Right cardiac atrium (tissue), 5 donors: Measurements from ENCODE around the gene SLC38A3. TPM values are rescaled to one million over a fixed set of nuclear protein-coding genes. Genes with fewer than 3 reads are reported as not detected.
"Not testable (repeated sequence)": the region's sequence is repeated elsewhere in the genome, so short reads cannot be mapped to it uniquely, and the experiment has no call there.

Experiments
- ATAC-seq, 2 donors: fragments of 200-7000 bp; cut with Tn5 transposase; one replicate each; pipeline versions ENCODE4 v1.8.0 to v1.9.1; 2020; ENCODE audit warnings: moderate library complexity in 2 of 2, mild to moderate bottlenecking in 1 of 2
- DNase-seq, 3 donors: peaks; one replicate each; pipeline ENCODE4 v3.0.0-alpha.2; 2020
- H3K27ac ChIP-seq: one replicate; pipeline ENCODE4 v1.5.1; 2013; ENCODE audit warnings: mild to moderate bottlenecking, low read length, control low read depth, moderate library complexity
- H3K27me3 ChIP-seq: one replicate; pipeline ENCODE4 v1.6.1; 2013; ENCODE audit not compliant: control insufficient read depth, insufficient read depth
- H3K4me1 ChIP-seq: one replicate; pipeline ENCODE4 v1.6.1; 2013; ENCODE audit warnings: low read length; ENCODE audit not compliant: control insufficient read depth, insufficient read depth
- H3K4me3 ChIP-seq: one replicate; pipeline ENCODE4 v1.5.1; 2013; ENCODE audit warnings: low read length, control low read depth
- H3K9me3 ChIP-seq: one replicate; pipeline ENCODE4 v1.6.1; 2013; ENCODE audit warnings: low read length; ENCODE audit not compliant: control insufficient read depth
- WGBS: extraction: QIAGEN DNeasy Blood & Tissue Kit; methylation state at CpG from one replicate; pipeline ENCODE4 v1.1.7; 2013; 5-methylcytosine and 5-hydroxymethylcytosine counted together
- intact Hi-C, 4 donors: fragments of 100-400 bp; cut with DNase I; formaldehyde crosslinking; loops; one replicate each; pipeline versions ENCODE4 v1.11.0 to v1.14.0; 2022 to 2023
- polyA plus RNA-seq: library from polyadenylated mRNA; stranded (reverse); fragments of 200-250 nt; gene quantifications from one replicate; pipeline ENCODE4 v1.2.3, GENCODE V29; 2013
- total RNA-seq, 4 donors: library from RNA; stranded (reverse); fragmentation: NEBNext Ultra II Directional; extraction: Animal tissue kit (Norgen Biotek cat#: 25700); gene quantifications; one replicate each; pipeline ENCODE4 v1.2.1, GENCODE V29; 2021
- donor health status: healthy with polysubstance abuse.
- donor health status: DM: no; HTN: yes; CAD: no.
- donor health status: DM: no; HTN: no; CAD: no.
- donor health status: DM: no; HTN: yes; CAD: no; lungs with severe emphysema.
- donor health status: DM: yes; HTN: yes; CAD: no.

Gene SLC38A3
- total and polyA plus RNA-seq, 5 donors: 5.0 to 10.4 (median 8.7) TPM

DNA sequence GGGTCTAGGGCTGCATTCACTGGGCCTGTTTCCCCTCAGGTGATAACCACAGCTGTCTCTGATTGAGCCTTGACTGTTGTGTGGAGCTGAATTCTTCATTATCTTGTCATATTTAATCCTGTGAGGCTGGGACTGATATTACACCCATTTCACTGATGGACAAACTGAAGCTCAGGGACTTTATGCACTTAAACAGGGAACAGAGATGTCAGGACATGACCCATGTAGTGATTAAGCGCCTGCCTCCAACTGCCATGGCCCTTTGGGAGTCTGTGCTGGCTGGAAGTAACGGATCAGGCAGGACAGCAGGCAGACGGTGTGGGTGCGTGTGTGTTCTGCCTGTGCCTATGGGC, 38.4 kb downstream of the SLC38A3 start:
- Histone ChIP-seq H3K9me3 (no peaks in the 10 kb centered on the region), H3K4me3 (no peak overlapping the region), H3K4me1 (peaks cover 48% of the 10 kb centered on the region), H3K27ac (peak overlapping the region; percentile 76), H3K27me3 (no peaks in the 10 kb centered on the region)
- WGBS: 51% methylated on average over 4 of the region's 4 CpGs
- intact Hi-C loops: no loop called here
- no peak for ATAC-seq
- DNase-seq: no peak

DNA sequence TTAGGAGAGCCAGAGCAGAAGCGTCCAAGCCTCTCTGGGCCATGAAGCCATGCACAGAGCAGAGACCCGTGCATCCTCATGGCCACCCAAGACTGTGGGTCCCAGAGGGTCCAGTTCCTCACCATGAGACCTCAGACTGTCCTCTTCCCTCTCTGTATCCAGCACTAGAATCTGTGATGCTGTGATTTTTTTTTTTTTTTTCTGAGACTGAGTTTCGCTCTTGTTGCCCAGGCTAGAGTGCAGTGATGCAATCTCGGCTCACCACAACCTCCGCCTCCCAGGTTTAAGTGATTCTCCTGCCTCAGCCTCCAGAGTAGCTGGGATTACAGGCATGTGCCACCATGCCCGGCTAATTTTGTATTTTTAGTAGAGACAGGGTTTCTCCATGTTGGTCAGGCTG, 39.7 kb downstream of the SLC38A3 start:
- WGBS: 64% methylated on average over 6 of the region's 6 CpGs
- H3K27me3 ChIP-seq, intact Hi-C loops, ATAC-seq, H3K9me3 ChIP-seq, DNase-seq, H3K4me3 ChIP-seq: not testable (repeated sequence)
- Histone ChIP-seq H3K4me1 (peaks cover 57% of the 10 kb centered on the region), H3K27ac (peak overlapping the region; percentile 79)

DNA sequence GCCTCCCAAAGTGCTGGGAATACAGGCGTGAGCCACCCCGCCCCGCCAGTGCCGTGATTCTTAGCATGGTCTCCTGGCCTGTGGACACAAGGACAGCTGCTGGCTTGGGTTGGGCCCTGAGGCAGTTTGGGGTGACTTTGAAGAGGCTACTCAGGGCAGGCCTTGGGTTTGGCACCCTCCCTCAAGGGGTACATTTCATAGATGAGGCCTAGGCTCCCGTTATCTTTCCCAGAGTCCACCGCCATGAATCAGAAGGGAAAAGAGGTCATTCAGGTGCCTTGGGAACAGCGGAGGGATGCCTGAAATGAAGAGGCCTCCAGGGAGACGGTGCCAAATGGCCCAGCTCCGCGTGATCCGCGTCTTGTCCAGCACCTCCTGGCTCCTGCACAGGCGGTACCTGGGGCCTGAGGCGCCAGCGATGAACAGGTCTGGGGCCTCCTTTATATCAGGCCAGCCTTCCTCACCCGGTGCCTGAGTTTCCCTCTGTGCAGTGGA, 40.2 kb downstream of the SLC38A3 start:
- DNase-seq (peak in 1 of 3 donors; percentile 52), ATAC-seq (no peak)
- Histone ChIP-seq H3K4me1 (peaks cover 62% of the 10 kb centered on the region), H3K27ac (peak overlapping the region; percentile 42), H3K4me3 (peak overlapping the region; percentile 19), H3K27me3 (no peaks in the 10 kb centered on the region), H3K9me3 (no peaks in the 10 kb centered on the region)
- WGBS: 55% methylated on average over 16 of the region's 16 CpGs
- intact Hi-C loops: no loop called here

DNA sequence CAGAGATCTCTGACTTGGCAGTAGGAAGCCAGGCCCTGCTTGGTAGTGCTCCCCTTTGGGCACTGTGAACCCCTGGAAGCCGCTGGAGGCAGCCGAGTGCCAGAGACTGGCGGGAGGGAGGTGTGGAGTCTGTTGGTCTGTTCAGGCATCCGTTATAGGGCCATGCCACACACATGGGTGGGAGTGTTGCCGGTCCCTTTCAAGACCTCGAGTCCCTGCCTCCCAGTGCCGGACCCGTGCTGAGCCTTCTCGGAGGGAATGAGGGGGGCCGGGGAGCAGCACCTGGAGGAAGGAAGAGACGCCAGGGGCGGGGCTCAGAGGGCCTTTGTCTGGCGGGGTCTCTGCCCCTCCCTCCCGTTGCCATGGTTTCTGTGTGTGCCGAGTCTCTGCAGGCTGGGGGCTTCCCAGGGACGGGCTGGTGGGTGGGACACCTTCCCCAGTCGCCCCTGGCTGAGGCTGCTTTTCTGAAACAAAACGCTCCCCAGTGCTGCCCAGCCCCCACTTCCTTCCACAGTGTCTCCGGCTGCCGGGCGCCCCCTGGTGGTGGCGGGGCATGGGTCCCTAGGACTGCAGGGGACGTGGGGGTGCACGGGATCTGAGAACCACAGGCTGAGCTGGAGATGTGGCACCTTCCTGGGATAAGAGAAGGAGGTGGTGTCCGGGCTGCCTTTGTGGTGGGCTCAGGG, 40.9 kb downstream of the SLC38A3 start:
- no peaks in the 10 kb centered on the region for H3K27me3 ChIP-seq
- peak overlapping the region; percentile 19 for H3K4me3 ChIP-seq
- H3K9me3 ChIP-seq: no peaks in the 10 kb centered on the region
- peak overlapping the region; percentile 62 for H3K27ac ChIP-seq
- WGBS: 1% methylated on average over 25 of the region's 25 CpGs
- DNase-seq: peak; percentile 92 to 97 (median 96)
- intact Hi-C loops: loop anchor here in 1 of 4 donors (2.0 kb wide), 1 partner anchor 19 kb away; no protein-coding TSS in a partner anchor
- ATAC-seq: peak; percentile 76 to 78
- H3K4me1 ChIP-seq: peaks cover 62% of the 10 kb centered on the region

DNA sequence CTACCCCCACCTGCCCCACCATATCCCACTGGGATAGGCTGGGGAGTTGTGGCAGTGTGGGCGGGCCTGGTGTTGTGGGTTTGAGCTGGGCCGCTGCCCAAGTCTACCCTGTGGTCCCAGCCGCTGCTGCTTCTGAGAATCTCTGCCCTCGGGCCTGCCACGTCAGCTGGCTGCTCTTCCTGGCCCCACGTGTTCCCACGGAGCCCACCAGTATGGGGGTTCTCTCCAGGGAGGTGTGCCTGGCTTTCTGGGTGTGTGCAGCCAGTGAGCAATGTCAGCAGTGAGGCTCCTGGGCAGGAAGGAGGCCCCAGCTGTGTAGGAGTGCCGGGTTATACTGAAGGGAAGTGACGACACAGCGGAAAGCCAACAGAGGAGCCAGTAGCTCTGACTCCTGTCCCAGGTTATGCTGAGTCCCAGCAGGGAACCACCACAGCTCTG, 41.5 kb downstream of the SLC38A3 start:
- Histone ChIP-seq H3K27me3 (no peaks in the 10 kb centered on the region), H3K9me3 (no peaks in the 10 kb centered on the region), H3K27ac (peak overlapping the region; percentile 62), H3K4me3 (no peak overlapping the region), H3K4me1 (peaks cover 58% of the 10 kb centered on the region)
- ATAC-seq (peak; percentile 10 to 56), DNase-seq (peak; percentile 68 to 71 (median 69))
- 28% methylated on average over 10 of the region's 10 CpGs for WGBS
- intact Hi-C loops: loop anchor here in 1 of 4 donors (2.0 kb wide), 1 partner anchor 20 kb away; no protein-coding TSS in a partner anchor

DNA sequence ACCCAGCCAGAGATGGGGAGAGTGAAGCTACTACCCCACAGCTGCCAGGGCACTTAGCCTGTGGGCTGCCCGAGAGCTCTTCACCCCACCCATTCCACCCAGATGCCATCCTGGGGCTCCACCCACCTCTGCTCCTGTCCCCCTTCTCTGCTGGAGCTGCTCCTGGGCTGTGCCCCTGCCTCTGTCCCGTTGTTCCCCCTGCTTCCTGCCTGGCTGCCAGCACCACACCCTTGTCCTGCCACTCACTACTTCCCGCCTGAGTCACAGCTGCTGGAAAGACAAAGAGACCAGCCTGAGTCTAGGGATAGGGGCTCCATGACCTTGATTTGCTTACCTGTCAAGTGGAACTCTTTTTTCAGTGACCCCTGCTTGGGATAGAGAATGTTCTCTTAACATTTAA, 43.3 kb downstream of the SLC38A3 start:
- WGBS: 5% methylated on average over 3 of the region's 3 CpGs
- Histone ChIP-seq H3K4me1 (peaks cover 45% of the 10 kb centered on the region), H3K9me3 (no peaks in the 10 kb centered on the region), H3K27me3 (no peaks in the 10 kb centered on the region), H3K27ac (peak overlapping the region; percentile 88), H3K4me3 (no peak overlapping the region)
- intact Hi-C loops: no loop called here
- ATAC-seq: peak; percentile 56 to 74
- peak; percentile 77 to 88 (median 85) for DNase-seq

DNA sequence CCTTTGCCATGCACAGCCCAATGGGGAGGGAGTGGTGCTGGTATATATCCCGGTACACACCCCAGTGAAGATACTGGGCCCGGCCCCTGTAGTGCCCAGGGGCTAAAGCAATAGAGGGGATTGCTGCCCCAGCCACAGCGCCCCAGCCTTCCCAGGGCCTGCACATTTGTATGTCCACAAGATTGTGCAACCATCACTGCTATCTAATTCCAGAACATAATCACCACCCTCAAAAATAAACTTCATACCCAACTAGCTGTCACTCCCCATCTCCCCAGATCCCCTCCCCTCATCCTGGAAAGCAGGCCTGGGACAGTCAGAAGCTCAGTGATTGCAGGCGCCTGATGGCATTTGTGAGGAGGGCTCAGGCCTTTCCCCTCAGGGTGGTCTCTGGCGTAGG, 44.4 kb downstream of the SLC38A3 start:
- no peak for DNase-seq
- no peak for ATAC-seq
- intact Hi-C loops: no loop called here
- peaks cover 47% of the 10 kb centered on the region for H3K4me1 ChIP-seq
- H3K27ac ChIP-seq: peak overlapping the region; percentile 88
- WGBS: 72% methylated on average over 5 of the region's 5 CpGs
- no peak overlapping the region for H3K4me3 ChIP-seq
- H3K9me3 ChIP-seq: no peaks in the 10 kb centered on the region
- no peaks in the 10 kb centered on the region for H3K27me3 ChIP-seq

DNA sequence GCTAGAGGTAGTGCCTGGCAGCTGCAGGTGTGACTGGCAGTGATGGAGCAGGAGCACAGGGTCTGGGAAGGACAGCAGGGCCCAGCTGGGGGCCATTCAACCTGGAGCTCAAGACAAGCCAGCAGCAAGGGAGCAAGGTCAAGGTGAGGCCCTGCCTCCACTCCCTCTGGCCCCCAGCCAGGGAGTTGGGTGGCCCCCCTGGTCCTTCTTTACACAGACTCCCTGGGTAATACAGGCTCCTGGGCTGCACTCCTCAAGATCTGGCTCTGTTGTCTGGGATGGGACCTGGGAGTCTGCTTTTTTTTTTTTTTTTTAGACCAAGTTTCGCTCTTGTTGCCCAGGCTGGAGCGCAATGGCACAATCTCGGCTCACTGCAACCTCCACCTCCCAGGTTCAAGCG, 45.4 kb downstream of the SLC38A3 start:
- Histone ChIP-seq H3K4me3 (no peak overlapping the region), H3K27me3 (no peaks in the 10 kb centered on the region), H3K9me3 (no peaks in the 10 kb centered on the region), H3K27ac (peak overlapping the region; percentile 22), H3K4me1 (peaks cover 42% of the 10 kb centered on the region)
- no peak for ATAC-seq
- intact Hi-C loops: no loop called here
- peak in 1 of 3 donors; percentile 63 for DNase-seq
- WGBS: 89% methylated on average over 4 of the region's 4 CpGs

DNA sequence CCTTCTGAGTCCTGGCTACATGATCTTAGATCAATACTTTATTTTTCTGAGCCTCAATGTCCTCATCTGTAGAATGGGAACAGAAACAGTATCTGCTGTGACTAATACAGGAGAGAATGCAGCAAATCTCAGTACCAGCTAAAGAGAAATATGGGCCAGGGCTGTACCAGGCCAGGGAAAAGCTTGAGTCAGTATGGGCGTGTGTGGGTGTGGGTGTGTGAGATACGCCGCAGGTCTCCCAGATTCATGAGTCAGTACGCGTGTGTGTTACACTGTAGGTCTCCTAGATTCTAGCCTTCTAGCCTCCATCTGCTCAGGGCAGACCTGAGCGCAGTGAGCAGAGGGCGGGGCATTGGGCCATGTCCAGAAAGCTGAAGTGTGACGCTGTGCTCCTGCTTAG, 46.1 kb downstream of the SLC38A3 start:
- ATAC-seq: peak in 1 of 2 donors; percentile 27
- intact Hi-C loops: no loop called here
- H3K4me3 ChIP-seq: no peak overlapping the region
- H3K27ac ChIP-seq: no peak overlapping the region
- 68% methylated on average over 8 of the region's 8 CpGs for WGBS
- peaks cover 39% of the 10 kb centered on the region for H3K4me1 ChIP-seq
- H3K9me3 ChIP-seq: no peaks in the 10 kb centered on the region
- no peaks in the 10 kb centered on the region for H3K27me3 ChIP-seq
- peak in 1 of 3 donors; percentile 64 for DNase-seq

DNA sequence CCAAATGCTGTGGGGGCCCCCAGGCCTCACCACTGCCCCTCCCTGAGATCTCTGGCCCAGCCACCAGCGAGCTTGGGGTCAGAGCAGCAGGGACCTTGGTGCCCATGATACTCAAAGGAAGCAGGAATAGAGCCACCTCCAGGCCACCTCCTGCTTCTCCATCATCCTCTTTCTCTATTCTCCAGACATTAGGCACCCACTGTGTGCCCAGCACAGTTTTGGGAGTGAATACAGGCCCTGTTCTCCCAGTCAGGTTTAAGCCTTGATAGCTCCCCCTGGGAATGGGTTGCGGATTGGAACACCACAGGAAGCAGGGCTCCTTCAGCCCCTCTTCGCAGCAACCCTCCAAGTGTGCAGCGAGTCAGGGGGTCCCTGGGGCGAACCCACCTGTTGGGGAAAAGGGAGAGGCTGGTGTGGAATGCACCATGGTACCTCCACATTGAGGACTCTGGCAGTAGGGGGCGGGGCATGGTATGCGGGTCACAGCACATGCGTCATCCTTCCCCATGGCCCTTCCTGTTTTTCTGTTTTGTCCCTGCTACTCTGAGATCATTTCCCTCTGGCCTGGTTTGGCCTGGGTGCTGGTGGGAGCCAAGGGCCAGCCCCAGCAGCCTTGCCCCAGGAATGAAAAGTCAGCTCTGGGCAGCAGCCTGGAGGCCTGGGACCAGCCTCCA, 49.6 kb downstream of the SLC38A3 start:
- Histone ChIP-seq H3K4me1 (peaks cover 21% of the 10 kb centered on the region), H3K27me3 (no peaks in the 10 kb centered on the region), H3K9me3 (no peaks in the 10 kb centered on the region), H3K27ac (peak overlapping the region; percentile 88), H3K4me3 (no peak overlapping the region)
- ATAC-seq: peak; percentile 47 to 73
- 61% methylated on average over 8 of the region's 8 CpGs for WGBS
- DNase-seq: peak; percentile 78 to 91 (median 87)
- intact Hi-C loops: no loop called here

DNA sequence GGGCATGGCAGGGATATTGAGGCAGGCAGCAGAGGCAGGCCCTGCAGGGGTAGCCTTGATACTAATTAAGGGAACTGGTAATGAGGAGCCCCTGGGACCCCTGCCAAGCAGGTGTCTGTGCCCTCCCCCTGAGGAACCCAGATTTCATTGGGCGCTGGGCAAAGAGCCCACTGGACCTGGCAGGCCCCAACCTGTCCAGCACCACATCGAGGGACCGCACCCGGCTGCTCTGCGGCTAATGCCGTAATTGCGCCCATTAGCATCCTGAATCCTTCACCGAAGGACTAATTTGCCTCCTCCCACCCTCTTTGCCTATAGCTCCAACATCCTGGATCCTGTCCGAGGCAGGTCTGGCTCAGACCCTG, 50.2 kb downstream of the SLC38A3 start:
- H3K4me3 ChIP-seq: no peak overlapping the region
- no peak for DNase-seq

More for the DNA sequence above, 50.2 kb downstream of the SLC38A3 start:
- Histone ChIP-seq H3K4me1 (peaks cover 17% of the 10 kb centered on the region), H3K9me3 (no peaks in the 10 kb centered on the region), H3K27me3 (no peaks in the 10 kb centered on the region), H3K27ac (peak overlapping the region; percentile 72)
- WGBS: 78% methylated on average over 9 of the region's 9 CpGs
- intact Hi-C loops: no loop called here
- ATAC-seq: no peak
